ENCODE measurements around the gene CEACAM16.

GRCh38 chr19:44742330-44743061, 43.5 kb downstream of the CEACAM16 start:
- TF ChIP-seq, protein P1, sequence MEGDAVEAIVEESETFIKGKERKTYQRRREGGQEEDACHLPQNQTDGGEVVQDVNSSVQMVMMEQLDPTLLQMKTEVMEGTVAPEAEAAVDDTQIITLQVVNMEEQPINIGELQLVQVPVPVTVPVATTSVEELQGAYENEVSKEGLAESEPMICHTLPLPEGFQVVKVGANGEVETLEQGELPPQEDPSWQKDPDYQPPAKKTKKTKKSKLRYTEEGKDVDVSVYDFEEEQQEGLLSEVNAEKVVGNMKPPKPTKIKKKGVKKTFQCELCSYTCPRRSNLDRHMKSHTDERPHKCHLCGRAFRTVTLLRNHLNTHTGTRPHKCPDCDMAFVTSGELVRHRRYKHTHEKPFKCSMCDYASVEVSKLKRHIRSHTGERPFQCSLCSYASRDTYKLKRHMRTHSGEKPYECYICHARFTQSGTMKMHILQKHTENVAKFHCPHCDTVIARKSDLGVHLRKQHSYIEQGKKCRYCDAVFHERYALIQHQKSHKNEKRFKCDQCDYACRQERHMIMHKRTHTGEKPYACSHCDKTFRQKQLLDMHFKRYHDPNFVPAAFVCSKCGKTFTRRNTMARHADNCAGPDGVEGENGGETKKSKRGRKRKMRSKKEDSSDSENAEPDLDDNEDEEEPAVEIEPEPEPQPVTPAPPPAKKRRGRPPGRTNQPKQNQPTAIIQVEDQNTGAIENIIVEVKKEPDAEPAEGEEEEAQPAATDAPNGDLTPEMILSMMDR (IDR thresholded peaks at IDR 0.05; ENCODE audit: poor library complexity, severe bottlenecking), result no peak
- no peak for TF ChIP-seq MXI1 (conservative IDR thresholded peaks at IDR 0.05; ENCODE audit: poor library complexity, severe bottlenecking)
- TF ChIP-seq EZH2 (IDR thresholded peaks at IDR 0.05; ENCODE audit: borderline replicate concordance, insufficient read depth, low read length, poor library complexity, severe bottlenecking), result no peak
- no peak for TF ChIP-seq EP300 (conservative IDR thresholded peaks at IDR 0.05; ENCODE audit: poor library complexity, severe bottlenecking)
- no peak for TF ChIP-seq TAF1 (IDR thresholded peaks at IDR 0.05; ENCODE audit: low read depth)
